C4-2B (cell line): ENCODE results near the gene FGGY.
A peak's percentile ranks its signal among the peaks of the same experiment; 100 is the strongest.
"Not testable (repeated sequence)": the region's sequence is repeated elsewhere in the genome, so short reads cannot be mapped to it uniquely, and the experiment has no call there.

Experiments
- H3K27ac ChIP-seq: fragments of 450-650 bp; 2 replicates; pipeline ENCODE4 v1.5.1; 2017
- CTCF ChIP-seq: fragments of 450-650 bp; conservative IDR thresholded peaks from 2 replicates; pipeline ENCODE4 v1.5.1; 2017; ENCODE audit warnings: mild to moderate bottlenecking
- ZFX ChIP-seq: fragments of 450-650 bp; IDR thresholded peaks from 2 replicates; pipeline ENCODE4 v1.6.1; 2017

Gene FGGY

GRCh38 chr1:59296358-59297256, at the start of gene FGGY:
TSS of gene FGGY (plus strand) at chr1:59297094. CDS start at chr1:59321550, 24,456 bp downstream.
- peak within 1 kb of the TSS; percentile 70 for H3K27ac ChIP-seq

GRCh38 chr1:59248758-59249157, 48.1 kb upstream of the FGGY start:
- TF ChIP-seq CTCF = no peak
- TF ChIP-seq ZFX = no peak
- no peak overlapping the region for H3K27ac ChIP-seq

More at GRCh38 chr1:59296358-59297256, at the start of gene FGGY:
- no peak for TF ChIP-seq ZFX
- TF ChIP-seq CTCF = no peak

- no peak for TF ChIP-seq CTCF
- no peak for TF ChIP-seq ZFX
- no peak overlapping the region for H3K27ac ChIP-seq
Observed at GRCh38 chr1:59249396-59250137, 47.3 kb upstream of the FGGY start.

- not testable (repeated sequence) for H3K27ac ChIP-seq
Observed at GRCh38 chr1:59251061-59251460, 45.8 kb upstream of the FGGY start.

- H3K27ac ChIP-seq = not testable (repeated sequence)
Observed at GRCh38 chr1:59256429-59256828, 40.5 kb upstream of the FGGY start.

- no peak for TF ChIP-seq CTCF
- no peak for TF ChIP-seq ZFX
- H3K27ac ChIP-seq = no peak overlapping the region
Observed at GRCh38 chr1:59258412-59259032, 38.4 kb upstream of the FGGY start.

GRCh38 chr1:59261537-59261936, 35.4 kb upstream of the FGGY start:
- H3K27ac ChIP-seq = no peak overlapping the region
- TF ChIP-seq CTCF = no peak
- TF ChIP-seq ZFX = no peak

- no peak overlapping the region for H3K27ac ChIP-seq
- TF ChIP-seq CTCF (no peak), ZFX (no peak)
Observed at GRCh38 chr1:59262631-59263030, 34.3 kb upstream of the FGGY start.
